H1 (cell line): ENCODE data around the gene SCAP. TPM values are rescaled to one million over a fixed set of nuclear protein-coding genes. Genes with fewer than 3 reads are reported as not detected.
"Not testable (repeated sequence)": the region's sequence is repeated elsewhere in the genome, so short reads cannot be mapped to it uniquely, and the experiment has no call there.

ENCODE experiments used
- CTCF ChIA-PET: fragments of 300-600 bp; sonication (Branson Sonifier 250); formaldehyde crosslinking; loops from one replicate; lab custom pipeline; 2021; ENCODE audit not compliant: partially characterized antibody; lab: Charles Lee
- POLR2A ChIA-PET: fragments of 300-600 bp; sonication (Branson Sonifier 250); formaldehyde crosslinking; loops from one replicate; lab custom pipeline; 2021; ENCODE audit warnings: inconsistent platforms; ENCODE audit not compliant: partially characterized antibody; lab: Charles Lee
- DNase-seq, 2 experiments: peaks; one replicate each; pipeline versions ENCODE4 v3.0.0 to v3.0.0-alpha.2; 2010 to 2022; ENCODE audit warnings: low spot score in 2 of 2, low read depth in 1 of 2, mixed read lengths in 1 of 2
- FAIRE-seq: peaks from 2 replicates; lab custom pipeline; 2011; peaks lifted over from hg19 to GRCh38; lab: Jason Lieb, UNC
- H2AFZ ChIP-seq: 2 replicates; pipeline ENCODE4 v1.8.1; 2012; ENCODE audit warnings: low read length, inconsistent platforms
- H2AK5ac ChIP-seq: 2 replicates; pipeline ENCODE4 v1.6.1; 2013; ENCODE audit warnings: low read depth, low read length
- H2BK120ac ChIP-seq: replicated peaks from 2 replicates; pipeline ENCODE3; 2013; ENCODE audit warnings: low read depth, low read length, inconsistent platforms
- H2BK12ac ChIP-seq: 2 replicates; pipeline ENCODE4 v1.6.1; 2013; ENCODE audit warnings: low read depth, low read length
- H2BK15ac ChIP-seq: 2 replicates; pipeline ENCODE4 v1.6.1; 2013; ENCODE audit warnings: low read length
- H2BK20ac ChIP-seq: 2 replicates; pipeline ENCODE4 v1.6.1; 2013; ENCODE audit warnings: low read length
- H2BK5ac ChIP-seq: 2 replicates; pipeline ENCODE4 v1.6.1; 2013; ENCODE audit warnings: low read depth, low read length
- H3K14ac ChIP-seq: 2 replicates; pipeline ENCODE4 v1.6.1; 2013; ENCODE audit warnings: inconsistent platforms; ENCODE audit not compliant: insufficient read length
- H3K18ac ChIP-seq: 2 replicates; pipeline ENCODE4 v1.6.1; 2013; ENCODE audit warnings: low read length; ENCODE audit errors: extremely low read depth
- H3K23ac ChIP-seq: 2 replicates; pipeline ENCODE4 v1.6.1; 2013; ENCODE audit warnings: inconsistent platforms; ENCODE audit not compliant: insufficient read length
- H3K23me2 ChIP-seq: 2 replicates; pipeline ENCODE4 v1.6.1; 2013; ENCODE audit warnings: low read depth, low read length
- H3K27ac ChIP-seq: 2 replicates; pipeline ENCODE4 v1.6.1; 2011; ENCODE audit warnings: low read depth, low read length, inconsistent platforms
- H3K27me3 ChIP-seq, 4 experiments: replicated peaks in 1 of 4; 1 replicate in 1 of 4; 2 replicates in 3 of 4; pipeline versions ENCODE4 v1.6.1 to v1.8.1; 2011 to 2013; ENCODE audit warnings: low read length in 3 of 4, mild to moderate bottlenecking in 3 of 4, inconsistent platforms in 2 of 4, mixed read lengths in 2 of 4, moderate library complexity in 1 of 4; ENCODE audit not compliant: control insufficient read depth in 3 of 4, insufficient read depth in 3 of 4; ENCODE audit errors: extremely low read depth in 1 of 4
- H3K36me3 ChIP-seq, 4 experiments: 2 replicates each; pipeline versions ENCODE4 v1.6.1 to v1.8.1; 2011 to 2013; ENCODE audit warnings: mild to moderate bottlenecking in 4 of 4, low read length in 3 of 4, moderate library complexity in 2 of 4, control low read depth in 1 of 4, inconsistent platforms in 1 of 4; ENCODE audit not compliant: insufficient read depth in 4 of 4, control insufficient read depth in 2 of 4
- H3K4ac ChIP-seq: replicated peaks from 2 replicates; pipeline ENCODE3; 2013; ENCODE audit warnings: low read length, low read depth, mixed read lengths, inconsistent platforms; ENCODE audit not compliant: insufficient read length
- H3K4me1 ChIP-seq, 4 experiments: replicated peaks in 1 of 4; 1 replicate in 1 of 4; 2 replicates in 3 of 4; pipeline versions ENCODE4 v1.6.1 to v1.8.1; 2011 to 2013; ENCODE audit warnings: low read length in 3 of 4, inconsistent platforms in 2 of 4, mixed read lengths in 1 of 4; ENCODE audit not compliant: insufficient read depth in 4 of 4, control insufficient read depth in 3 of 4
- H3K4me2 ChIP-seq, 2 experiments: 2 replicates each; pipeline versions ENCODE4 v1.6.1 to v1.8.1; 2011 to 2013; ENCODE audit warnings: low read depth in 2 of 2, low read length in 2 of 2, control low read depth in 1 of 2, inconsistent platforms in 1 of 2, mild to moderate bottlenecking in 1 of 2; ENCODE audit not compliant: insufficient read depth in 1 of 2
- H3K4me3 ChIP-seq, 4 experiments: fragments of 200-600, 300-600 bp in 1 of 4; sonication (generic), shearing (Covaris generic), sonication (Bioruptor Twin) in 1 of 4; 2 replicates each; pipeline versions ENCODE4 v1.5.1 to v1.8.1; 2011 to 2016; ENCODE audit warnings: low read length in 4 of 4, low read depth in 3 of 4, control low read depth in 2 of 4, inconsistent platforms in 2 of 4, mild to moderate bottlenecking in 2 of 4, mixed read lengths in 1 of 4, moderate library complexity in 1 of 4; ENCODE audit not compliant: insufficient read depth in 2 of 4; ENCODE audit errors: extremely low read depth in 1 of 4
- H3K56ac ChIP-seq: replicated peaks from 2 replicates; pipeline ENCODE3; 2013; ENCODE audit warnings: low read depth, mild to moderate bottlenecking, mixed read lengths, low read length, inconsistent platforms; ENCODE audit not compliant: insufficient read length
- H3K79me1 ChIP-seq: 2 replicates; pipeline ENCODE4 v1.6.1; 2013; ENCODE audit warnings: low read depth, low read length, control low read depth
- H3K79me2 ChIP-seq, 2 experiments: 2 replicates each; pipeline versions ENCODE4 v1.6.1 to v1.8.1; 2012 to 2013; ENCODE audit warnings: low read length in 2 of 2, mild to moderate bottlenecking in 2 of 2, inconsistent platforms in 1 of 2; ENCODE audit not compliant: insufficient read depth in 2 of 2, control insufficient read depth in 1 of 2
- H3K9ac ChIP-seq, 4 experiments: replicated peaks in 1 of 4; 1 replicate in 1 of 4; 2 replicates in 3 of 4; pipeline versions ENCODE4 v1.6.1 to v1.8.1; 2011 to 2013; ENCODE audit warnings: low read depth in 3 of 4, low read length in 3 of 4, control low read depth in 2 of 4, mild to moderate bottlenecking in 2 of 4, moderate library complexity in 2 of 4, inconsistent platforms in 1 of 4; ENCODE audit errors: extremely low read depth in 1 of 4
- H3K9me3 ChIP-seq, 2 experiments: 2 replicates each; pipeline versions ENCODE4 v1.6.1 to v1.8.1; 2012 to 2013; ENCODE audit warnings: mild to moderate bottlenecking in 2 of 2, moderate library complexity in 2 of 2, control low read depth in 1 of 2, inconsistent platforms in 1 of 2, low read depth in 1 of 2, low read length in 1 of 2, mixed read lengths in 1 of 2; ENCODE audit not compliant: insufficient read depth in 2 of 2
- H4K20me1 ChIP-seq, 2 experiments: replicated peaks in 1 of 2; 2 replicates each; pipeline versions ENCODE3 to v1.8.1; 2011 to 2013; ENCODE audit warnings: inconsistent platforms in 2 of 2, low read length in 2 of 2, mild to moderate bottlenecking in 1 of 2; ENCODE audit not compliant: insufficient read depth in 2 of 2, control insufficient read depth in 1 of 2
- H4K5ac ChIP-seq: 2 replicates; pipeline ENCODE4 v1.6.1; 2013; ENCODE audit warnings: low read length, low read depth, mixed read lengths, inconsistent platforms; ENCODE audit not compliant: insufficient read length
- H4K8ac ChIP-seq: 2 replicates; pipeline ENCODE4 v1.8.0; 2013; ENCODE audit warnings: mild to moderate bottlenecking, moderate library complexity, low read length, inconsistent platforms; ENCODE audit not compliant: insufficient read depth; ENCODE audit errors: extremely low read depth
- H4K91ac ChIP-seq: replicated peaks from 2 replicates; pipeline ENCODE3; 2013; ENCODE audit warnings: low read length, mixed read lengths, inconsistent platforms; ENCODE audit not compliant: insufficient read length
- WGBS, 2 experiments: shearing (Covaris generic) in 1 of 2; methylation state at CpG; one replicate each; pipeline versions ENCODE4 v1.1.6 to v1.1.7; 2013 to 2015; ENCODE audit warnings: low lambda C conversion rate in 2 of 2, mixed read lengths in 2 of 2, inconsistent platforms in 1 of 2, low coverage in 1 of 2, missing lambda C conversion rate in 1 of 2; ENCODE audit not compliant: insufficient replicate concordance in 2 of 2, insufficient coverage in 1 of 2, insufficient read length in 1 of 2; ENCODE audit errors: extremely low coverage in 1 of 2, missing lambda C conversion rate in 1 of 2; 5-methylcytosine and 5-hydroxymethylcytosine counted together
- polyA plus RNA-seq, 7 experiments: library from polyadenylated mRNA; depleted of rRNA in 3 of 7; stranded (reverse) in 5 of 7; unstranded in 2 of 7; fragments of >200 nt in 5 of 7; fragments of 200-250 nt in 2 of 7; gene quantifications; 1 replicate in 5 of 7; 2 replicates in 1 of 7; 4 replicates in 1 of 7; pipeline versions ENCODE4 v1.2.1 to v1.2.3, GENCODE V29; 2011 to 2013; ENCODE audit warnings: missing spikeins in 2 of 7, mixed read lengths in 2 of 7
- total RNA-seq: library from RNA; stranded (reverse); fragmentation: NEBNext Ultra II Directional; extraction: Animal tissue kit (Norgen Biotek cat#: 25700); gene quantifications from 2 replicates; pipeline ENCODE4 v1.2.1, GENCODE V29; 2021

SCAP gene
- total and polyA plus RNA-seq, 2 of the 8 experiments (the other 6 are each of a cell fraction or from before 2014, with no cell fraction given), result 74.0 to 114 TPM

DNA sequence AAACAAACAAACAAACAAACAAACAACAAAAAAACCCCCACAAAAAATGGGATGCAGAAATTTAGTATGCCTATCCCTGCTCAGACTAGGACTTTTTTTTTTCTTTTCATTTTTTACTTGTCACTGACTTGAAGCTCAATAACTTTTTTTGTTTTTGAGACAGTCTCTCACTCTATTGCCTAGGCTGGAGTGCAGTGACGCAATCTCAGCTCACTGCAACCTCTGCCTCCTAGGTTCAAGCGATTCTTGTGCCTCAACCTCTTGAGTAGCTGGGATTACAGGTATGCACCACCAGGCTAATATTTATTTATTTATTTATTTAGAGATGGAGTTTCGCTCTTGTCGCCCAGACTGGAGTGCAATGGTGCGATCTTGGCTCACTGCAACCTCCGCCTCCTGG is 29.5 kb upstream of the SCAP start:
- 97% methylated on average over 6 of the region's 6 CpGs; no CpG with 5 or more reads in 1 of the 2 experiments for WGBS, 2 experiments
- not testable (repeated sequence) for H2BK120ac ChIP-seq, H4K5ac ChIP-seq, H3K18ac ChIP-seq, H3K4me2 ChIP-seq, H3K79me2 ChIP-seq, H3K9me3 ChIP-seq, H4K20me1 ChIP-seq, H4K8ac ChIP-seq, H3K23me2 ChIP-seq, H2BK12ac ChIP-seq, H3K4me1 ChIP-seq, H3K9ac ChIP-seq, DNase-seq, H3K56ac ChIP-seq, H3K27ac ChIP-seq, H3K14ac ChIP-seq, H3K27me3 ChIP-seq, H2BK15ac ChIP-seq, H3K79me1 ChIP-seq, FAIRE-seq, H2AK5ac ChIP-seq, H3K23ac ChIP-seq, H4K91ac ChIP-seq, H2BK5ac ChIP-seq, H2AFZ ChIP-seq, H2BK20ac ChIP-seq, H3K4ac ChIP-seq, H3K4me3 ChIP-seq
- POLR2A ChIA-PET, result interaction anchor here (0.8 to 1.0 kb wide), 2 partner anchors 15 to 276 kb away, joined by 3 to 5 read pairs; no protein-coding TSS in a partner anchor
- CTCF ChIA-PET, result interaction anchor here (1.3 kb wide), 1 partner anchor 16 kb away, joined by 7 read pairs; no protein-coding TSS in a partner anchor
- peaks cover 15 to 65% (median 40%) of the 10 kb centered on the region in 4 experiments for H3K36me3 ChIP-seq
